ENCODE data around the gene PSMD1. TPM values are rescaled to one million over a fixed set of nuclear protein-coding genes. Genes with fewer than 3 reads are reported as not detected.

The PSMD1 gene
- total and polyA plus RNA-seq, 2 donors, result 40.4 to 87.6 TPM

Other genes starting within 250 kb of the PSMD1 start
- 154 TPM for gene ITM2C, start 191.9 kb upstream of the PSMD1 start, total RNA-seq
- gene ITM2C, start 191.9 kb upstream of the PSMD1 start, polyA plus RNA-seq, result 79.4 TPM
- gene GPR55, start 131.6 kb upstream of the PSMD1 start, total RNA-seq, result 2.1 TPM
- gene GPR55, start 131.6 kb upstream of the PSMD1 start, polyA plus RNA-seq, result 1.9 TPM
- gene SPATA3, start 60.7 kb upstream of the PSMD1 start, total RNA-seq, result not detected
- not detected for gene SPATA3, start 60.7 kb upstream of the PSMD1 start, polyA plus RNA-seq
- 0.05 TPM for gene C2orf72, start 19.3 kb upstream of the PSMD1 start, total RNA-seq
- 0.02 TPM for gene C2orf72, start 19.3 kb upstream of the PSMD1 start, polyA plus RNA-seq
- 1.1 TPM for gene HTR2B, start 68.2 kb downstream of the PSMD1 start, total RNA-seq
- gene HTR2B, start 68.2 kb downstream of the PSMD1 start, polyA plus RNA-seq, result 0.84 TPM
- 5.7 TPM for gene ARMC9, start 141.8 kb downstream of the PSMD1 start, total RNA-seq
- 5.4 TPM for gene ARMC9, start 141.8 kb downstream of the PSMD1 start, polyA plus RNA-seq